Measurements from ENCODE around the gene RASL11A. TPM values are rescaled to one million over a fixed set of nuclear protein-coding genes. Genes with fewer than 3 reads are reported as not detected.

Gene RASL11A
- total and polyA plus RNA-seq, 2 of the 8 experiments (the other 6 are each of a cell fraction or from before 2014, with no cell fraction given), result 2.9 to 6.8 TPM

DNA sequence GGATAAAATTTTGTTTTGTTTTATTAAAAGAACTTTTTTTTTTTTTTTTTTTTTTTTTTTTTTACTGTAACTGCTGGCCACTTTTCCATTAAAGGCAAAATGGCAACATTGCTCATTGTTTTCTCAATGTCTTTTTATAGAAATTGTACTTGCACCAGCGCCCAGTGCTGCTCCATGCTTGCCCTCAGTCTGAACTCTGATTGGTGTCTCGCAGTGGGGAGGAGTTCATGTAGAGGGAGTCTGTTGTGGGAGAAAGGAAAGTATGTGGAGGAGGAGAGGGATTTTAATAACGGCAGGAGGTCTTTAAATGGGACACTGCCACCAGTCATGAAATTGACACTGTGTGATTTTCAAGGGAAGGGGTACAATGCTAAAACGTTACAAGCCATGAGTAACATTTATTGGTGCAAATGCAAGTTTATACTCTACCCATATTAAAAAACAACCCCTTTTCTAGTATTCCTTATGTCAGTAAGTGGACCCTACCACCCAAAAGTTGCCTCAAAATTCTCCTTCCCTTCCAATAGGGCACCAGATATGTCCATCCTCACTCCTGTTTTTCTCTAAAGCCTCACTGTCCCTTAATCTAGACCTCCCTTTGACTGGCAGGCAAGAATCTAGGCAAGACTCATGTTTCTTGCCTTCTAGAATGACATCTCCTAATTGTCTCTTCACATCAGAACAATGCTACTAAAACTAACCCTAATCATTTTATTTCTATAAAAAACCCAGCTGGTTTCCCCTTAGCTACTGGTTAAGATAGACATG is 3.2 kb downstream of the RASL11A start (continued):
- TF ChIP-seq NRF1 (IDR thresholded peaks at IDR 0.05; ENCODE audit: low read depth, low read length) (no peak), TCF12 (IDR thresholded peaks at IDR 0.05; ENCODE audit: low read depth, low read length) (no peak), KDM4A (IDR thresholded peaks at IDR 0.05; ENCODE audit: low read depth, low read length, severe bottlenecking) (no peak), SIX5 (IDR thresholded peaks at IDR 0.05; ENCODE audit: low read depth, low read length) (no peak)

All from H1 (cell line).